A673 (cell line): ENCODE data around the gene AMIGO3.

Experiments used
- CTCF ChIP-seq: fragments of 300-800, 200-600 bp; sonication (generic); conservative IDR thresholded peaks from 2 replicates; pipeline ENCODE4 v1.5.1; 2017; ENCODE audit warnings: low read depth, mild to moderate bottlenecking, antibody characterized with exemption, low read length, moderate library complexity, mixed read lengths
- EZH2 ChIP-seq: fragments of 200-600 bp; sonication (generic); IDR thresholded peaks from 2 replicates; pipeline ENCODE4 v1.6.1; 2017; ENCODE audit warnings: borderline replicate concordance, low read depth, mild to moderate bottlenecking, mixed read lengths, antibody characterized with exemption, low read length; ENCODE audit not compliant: poor library complexity, severe bottlenecking

GRCh38 chr3:49668414-49668797 lies 51.1 kb downstream of the AMIGO3 start:
- TF ChIP-seq CTCF (no peak), EZH2 (no peak)
